Measurements from ENCODE around the gene SLC35F3.
A peak's percentile ranks its signal among the peaks of the same experiment; 100 is the strongest.

The SLC35F3 gene

DNA sequence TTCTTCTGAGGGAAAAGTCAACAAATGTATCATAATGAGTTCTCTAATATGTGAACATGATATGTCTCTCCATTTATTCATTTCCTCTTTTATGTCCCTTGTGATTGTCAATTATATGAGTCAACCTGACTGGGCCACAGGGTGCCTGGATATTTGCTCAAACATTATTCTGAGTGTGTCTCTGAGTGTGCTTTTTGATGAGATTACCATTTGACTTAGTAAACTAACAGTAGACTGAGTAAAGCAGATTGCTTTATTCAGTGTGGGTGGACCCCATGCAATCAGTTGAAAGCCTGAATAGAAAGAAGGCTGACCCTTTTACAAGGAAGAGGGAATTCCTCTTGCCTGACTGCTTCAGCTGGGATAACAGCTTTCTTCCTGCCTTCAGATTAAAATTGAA, 142.6 kb downstream of the SLC35F3 start:
- no peak for TF ChIP-seq EZH2phosphoT487 (conservative IDR thresholded peaks at IDR 0.05; ENCODE audit: low read length)
- no peak overlapping the region for H3K9ac ChIP-seq (ENCODE audit: low read length)
- H3K79me2 ChIP-seq (ENCODE audit: insufficient read depth, low read length): no peaks in the 10 kb centered on the region
- H3K9me2 ChIP-seq (replicated peaks; ENCODE audit: insufficient read depth, low read length): no peaks in the 10 kb centered on the region
- H3K27ac ChIP-seq (ENCODE audit: low read depth, low read length): no peak overlapping the region
- H2AFZ ChIP-seq (ENCODE audit: low read depth, low read length, severe bottlenecking): no peak overlapping the region
- no peaks in the 10 kb centered on the region for H3K36me3 ChIP-seq (ENCODE audit: low read length)
- no peak overlapping the region for H3K4me2 ChIP-seq (ENCODE audit: low read depth, low read length, poor library complexity, severe bottlenecking)
- H3K4me3 ChIP-seq (ENCODE audit: insufficient read depth, low read length, poor library complexity, severe bottlenecking): no peak overlapping the region
- H3F3A ChIP-seq (ENCODE audit: insufficient read depth): no peaks in the 10 kb centered on the region
- no peaks in the 10 kb centered on the region for H3K27me3 ChIP-seq (ENCODE audit: low read length)
- H4K20me1 ChIP-seq (ENCODE audit: low read depth, low read length): no peaks in the 10 kb centered on the region
- no peaks in the 10 kb centered on the region for H3K9me3 ChIP-seq (ENCODE audit: insufficient read depth, low read length)

DNA sequence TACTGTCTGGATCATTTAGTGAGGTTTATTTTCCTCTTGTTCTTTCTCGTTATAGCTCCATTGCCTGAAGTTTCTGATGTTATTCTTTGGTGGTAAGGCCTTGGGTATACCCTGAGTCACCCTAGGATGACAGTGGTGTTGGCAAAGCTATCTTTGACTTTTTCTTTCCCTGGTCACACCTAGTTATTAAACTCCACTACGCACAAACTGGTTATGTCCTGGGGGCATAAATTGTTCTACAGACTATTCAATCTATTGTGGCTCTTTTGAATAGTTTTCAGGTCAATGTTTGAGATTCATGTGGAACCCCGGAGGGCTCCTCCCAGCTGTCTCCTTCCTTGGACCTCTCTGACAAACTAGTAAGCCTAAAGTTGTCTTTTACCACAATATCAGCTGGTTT, 157.7 kb downstream of the SLC35F3 start:
- H3K27me3 ChIP-seq (ENCODE audit: low read length): no peaks in the 10 kb centered on the region
- no peaks in the 10 kb centered on the region for H3K9me3 ChIP-seq (ENCODE audit: insufficient read depth, low read length)
- no peak overlapping the region for H3K4me2 ChIP-seq (ENCODE audit: low read depth, low read length, poor library complexity, severe bottlenecking)
- H3F3A ChIP-seq (ENCODE audit: insufficient read depth): no peaks in the 10 kb centered on the region
- no peaks in the 10 kb centered on the region for H4K20me1 ChIP-seq (ENCODE audit: low read depth, low read length)
- H3K9ac ChIP-seq (ENCODE audit: low read length): no peak overlapping the region
- no peak for TF ChIP-seq EZH2phosphoT487 (conservative IDR thresholded peaks at IDR 0.05; ENCODE audit: low read length)
- TF ChIP-seq, protein P1, sequence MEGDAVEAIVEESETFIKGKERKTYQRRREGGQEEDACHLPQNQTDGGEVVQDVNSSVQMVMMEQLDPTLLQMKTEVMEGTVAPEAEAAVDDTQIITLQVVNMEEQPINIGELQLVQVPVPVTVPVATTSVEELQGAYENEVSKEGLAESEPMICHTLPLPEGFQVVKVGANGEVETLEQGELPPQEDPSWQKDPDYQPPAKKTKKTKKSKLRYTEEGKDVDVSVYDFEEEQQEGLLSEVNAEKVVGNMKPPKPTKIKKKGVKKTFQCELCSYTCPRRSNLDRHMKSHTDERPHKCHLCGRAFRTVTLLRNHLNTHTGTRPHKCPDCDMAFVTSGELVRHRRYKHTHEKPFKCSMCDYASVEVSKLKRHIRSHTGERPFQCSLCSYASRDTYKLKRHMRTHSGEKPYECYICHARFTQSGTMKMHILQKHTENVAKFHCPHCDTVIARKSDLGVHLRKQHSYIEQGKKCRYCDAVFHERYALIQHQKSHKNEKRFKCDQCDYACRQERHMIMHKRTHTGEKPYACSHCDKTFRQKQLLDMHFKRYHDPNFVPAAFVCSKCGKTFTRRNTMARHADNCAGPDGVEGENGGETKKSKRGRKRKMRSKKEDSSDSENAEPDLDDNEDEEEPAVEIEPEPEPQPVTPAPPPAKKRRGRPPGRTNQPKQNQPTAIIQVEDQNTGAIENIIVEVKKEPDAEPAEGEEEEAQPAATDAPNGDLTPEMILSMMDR (IDR thresholded peaks at IDR 0.05; ENCODE audit: insufficient read depth, low read length, poor library complexity, severe bottlenecking): no peak
- no peaks in the 10 kb centered on the region for H3K36me3 ChIP-seq (ENCODE audit: low read length)
- H3K79me2 ChIP-seq (ENCODE audit: insufficient read depth, low read length): no peaks in the 10 kb centered on the region
- H2AFZ ChIP-seq (ENCODE audit: low read depth, low read length, severe bottlenecking): no peak overlapping the region
- H3K4me3 ChIP-seq (ENCODE audit: insufficient read depth, low read length, poor library complexity, severe bottlenecking): no peak overlapping the region
- no peaks in the 10 kb centered on the region for H3K9me2 ChIP-seq (replicated peaks; ENCODE audit: insufficient read depth, low read length)
- H3K27ac ChIP-seq (ENCODE audit: low read depth, low read length): no peak overlapping the region

DNA sequence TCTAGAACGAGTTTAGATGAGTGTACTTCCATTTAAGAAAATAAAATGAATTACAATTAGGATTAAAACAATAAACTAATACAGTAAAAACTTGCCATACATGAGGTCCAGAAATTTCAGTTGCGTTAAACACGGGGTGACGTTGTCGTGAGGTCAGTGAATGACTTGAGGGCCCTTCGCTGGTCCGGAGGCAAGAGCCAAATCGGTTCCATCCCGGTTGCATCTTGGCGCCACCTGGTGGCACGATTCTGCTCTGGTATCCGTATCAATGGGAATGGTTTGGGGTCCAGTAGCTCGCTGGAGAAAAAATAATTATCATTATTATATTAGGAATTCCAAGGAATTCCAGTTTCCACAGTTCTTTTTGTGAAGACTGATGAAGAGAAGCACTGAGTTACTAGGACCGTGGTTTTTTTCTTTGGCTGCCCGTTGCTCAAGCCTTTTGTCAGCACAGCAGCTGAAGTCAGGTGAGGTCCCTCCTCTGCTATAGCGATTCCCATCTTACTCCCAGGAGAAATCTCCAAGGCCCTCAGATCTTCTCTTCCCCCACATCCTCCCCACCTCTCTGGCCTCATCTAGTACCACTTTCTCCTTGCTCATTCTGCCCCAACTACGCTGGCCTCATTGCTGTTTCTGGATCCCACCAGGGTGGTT, 161.4 kb downstream of the SLC35F3 start:
- no peak overlapping the region for H3K4me2 ChIP-seq (ENCODE audit: low read depth, low read length, poor library complexity, severe bottlenecking)
- no peaks in the 10 kb centered on the region for H3K9me2 ChIP-seq (replicated peaks; ENCODE audit: insufficient read depth, low read length)
- no peak overlapping the region for H3K4me3 ChIP-seq (ENCODE audit: insufficient read depth, low read length, poor library complexity, severe bottlenecking)
- no peak overlapping the region for H3K27ac ChIP-seq (ENCODE audit: low read depth, low read length)
- no peaks in the 10 kb centered on the region for H3K36me3 ChIP-seq (ENCODE audit: low read length)
- no peaks in the 10 kb centered on the region for H3F3A ChIP-seq (ENCODE audit: insufficient read depth)
- TF ChIP-seq EZH2phosphoT487 (conservative IDR thresholded peaks at IDR 0.05; ENCODE audit: low read length): no peak
- TF ChIP-seq, protein P1 (IDR thresholded peaks at IDR 0.05; ENCODE audit: insufficient read depth, low read length, poor library complexity, severe bottlenecking): peak; percentile 72
- no peaks in the 10 kb centered on the region for H4K20me1 ChIP-seq (ENCODE audit: low read depth, low read length)
- H2AFZ ChIP-seq (ENCODE audit: low read depth, low read length, severe bottlenecking): no peak overlapping the region
- no peaks in the 10 kb centered on the region for H3K27me3 ChIP-seq (ENCODE audit: low read length)
- H3K9ac ChIP-seq (ENCODE audit: low read length): no peak overlapping the region
- no peaks in the 10 kb centered on the region for H3K79me2 ChIP-seq (ENCODE audit: insufficient read depth, low read length)
- no peaks in the 10 kb centered on the region for H3K9me3 ChIP-seq (ENCODE audit: insufficient read depth, low read length)

DNA sequence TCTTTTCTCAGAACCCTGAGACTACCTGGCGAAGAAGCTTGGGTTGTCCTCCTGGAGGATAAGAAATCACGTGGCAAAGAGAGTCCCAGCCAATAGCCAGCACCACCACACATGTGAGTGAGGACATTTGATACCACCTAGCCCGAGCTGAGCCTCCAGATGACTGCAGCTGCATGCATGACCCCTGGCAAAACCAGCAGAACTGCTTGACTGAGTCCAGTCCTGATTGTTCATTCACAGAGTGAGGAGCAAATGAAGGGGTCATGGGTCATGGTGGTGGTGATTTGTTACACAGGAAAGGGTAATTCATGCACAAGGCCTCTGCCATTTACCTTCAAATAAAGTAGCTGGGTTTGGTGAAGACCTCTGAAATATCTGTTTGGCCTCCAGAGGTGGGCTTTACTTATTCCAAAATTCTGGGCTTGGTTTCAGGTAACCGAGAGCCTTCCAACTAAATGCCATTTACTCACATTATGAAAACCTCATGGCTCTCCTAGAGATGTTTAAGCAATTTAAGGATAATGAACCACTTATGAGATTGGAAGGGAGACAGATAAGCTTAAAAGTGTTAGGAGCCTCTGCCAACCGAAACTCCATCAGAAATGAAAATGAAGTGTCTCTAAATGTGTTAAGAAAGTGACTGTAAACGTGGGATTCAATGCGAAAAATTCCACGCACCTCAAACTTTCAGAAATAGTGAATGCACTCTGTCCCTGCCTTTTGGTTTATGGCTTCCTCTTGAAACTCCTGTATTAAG, 163.3 kb downstream of the SLC35F3 start:
- Histone ChIP-seq H3K9ac (ENCODE audit: low read length) (no peak overlapping the region), H3K4me2 (ENCODE audit: low read depth, low read length, poor library complexity, severe bottlenecking) (no peak overlapping the region), H3K36me3 (ENCODE audit: low read length) (no peaks in the 10 kb centered on the region), H2AFZ (ENCODE audit: low read depth, low read length, severe bottlenecking) (no peak overlapping the region), H3K9me2 (replicated peaks; ENCODE audit: insufficient read depth, low read length) (no peaks in the 10 kb centered on the region), H3F3A (ENCODE audit: insufficient read depth) (no peaks in the 10 kb centered on the region), H3K27ac (ENCODE audit: low read depth, low read length) (no peak overlapping the region), H3K27me3 (ENCODE audit: low read length) (no peaks in the 10 kb centered on the region), H4K20me1 (ENCODE audit: low read depth, low read length) (no peaks in the 10 kb centered on the region), H3K9me3 (ENCODE audit: insufficient read depth, low read length) (no peaks in the 10 kb centered on the region), H3K79me2 (ENCODE audit: insufficient read depth, low read length) (no peaks in the 10 kb centered on the region), H3K4me3 (ENCODE audit: insufficient read depth, low read length, poor library complexity, severe bottlenecking) (no peak overlapping the region)
- TF ChIP-seq, protein P1 (IDR thresholded peaks at IDR 0.05; ENCODE audit: insufficient read depth, low read length, poor library complexity, severe bottlenecking): no peak
- no peak for TF ChIP-seq EZH2phosphoT487 (conservative IDR thresholded peaks at IDR 0.05; ENCODE audit: low read length)
